ACC112 (cell line): ENCODE data around the gene MROH7.

ENCODE experiments used
- H2AFZ ChIP-seq: fragments of 200-600 bp; sonication (generic); one replicate; pipeline ENCODE4 v1.6.0; 2017; ENCODE audit warnings: antibody characterized with exemption, low read length; ENCODE audit not compliant: unreplicated experiment
- H3K27ac ChIP-seq: fragments of 200-600 bp; sonication (generic); 2 replicates; pipeline ENCODE4 v1.5.1; 2014; ENCODE audit warnings: low read depth, mild to moderate bottlenecking, antibody characterized with exemption, low read length, moderate library complexity
- H3K27me3 ChIP-seq: fragments of 200-600 bp; sonication (generic); 2 replicates; pipeline ENCODE4 v1.6.1; 2014; ENCODE audit warnings: mild to moderate bottlenecking, antibody characterized with exemption, low read length, moderate library complexity, mixed read lengths; ENCODE audit not compliant: insufficient read depth
- H3K36me3 ChIP-seq: fragments of 200-600 bp; sonication (generic); 2 replicates; pipeline ENCODE4 v1.6.1; 2016; ENCODE audit warnings: mild to moderate bottlenecking, antibody characterized with exemption, low read length, moderate library complexity, mixed read lengths; ENCODE audit not compliant: insufficient read depth
- H3K4me1 ChIP-seq: fragments of 200-600 bp; sonication (generic); one replicate; pipeline ENCODE4 v1.6.1; 2016; ENCODE audit warnings: low read length, mixed read lengths; ENCODE audit not compliant: insufficient read depth, unreplicated experiment, control insufficient read depth
- H3K4me3 ChIP-seq: fragments of 200-600 bp; sonication (generic); 2 replicates; pipeline ENCODE4 v1.5.1; 2014; ENCODE audit warnings: mild to moderate bottlenecking, low read depth, low read length
- H3K79me2 ChIP-seq: fragments of 200-600 bp; sonication (generic); one replicate; pipeline ENCODE4 v1.6.0; 2016; ENCODE audit warnings: low read length; ENCODE audit not compliant: control insufficient read depth, unreplicated experiment, insufficient read depth

The MROH7 gene

DNA sequence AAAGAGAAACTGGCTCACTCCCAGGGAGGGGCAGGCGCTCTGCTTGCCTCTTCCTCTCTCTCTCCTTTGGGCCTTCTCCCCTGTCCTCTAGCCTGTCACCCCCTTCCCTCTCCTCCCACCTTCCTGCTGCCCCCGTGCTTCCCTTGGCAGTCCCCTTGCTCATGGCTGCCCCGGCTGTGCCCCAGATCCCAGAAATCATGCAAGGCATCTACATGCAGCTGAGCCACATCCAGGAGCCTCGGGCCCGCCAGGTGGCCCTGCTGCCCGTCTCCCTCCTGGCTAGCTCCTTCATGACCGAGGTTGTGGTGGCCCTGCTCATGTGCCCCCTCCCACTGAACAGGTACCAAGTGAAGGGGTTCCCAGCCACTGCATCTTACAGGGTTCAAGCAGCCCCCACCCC lies 38.1 kb downstream of the MROH7 start:
- no peaks in the 10 kb centered on the region for H3K79me2 ChIP-seq
- no peak overlapping the region for H3K4me3 ChIP-seq
- H3K4me1 ChIP-seq = no peaks in the 10 kb centered on the region
- H2AFZ ChIP-seq = no peak overlapping the region
- peaks cover 34% of the 10 kb centered on the region for H3K27me3 ChIP-seq
- no peaks in the 10 kb centered on the region for H3K36me3 ChIP-seq
- H3K27ac ChIP-seq = no peak overlapping the region

DNA sequence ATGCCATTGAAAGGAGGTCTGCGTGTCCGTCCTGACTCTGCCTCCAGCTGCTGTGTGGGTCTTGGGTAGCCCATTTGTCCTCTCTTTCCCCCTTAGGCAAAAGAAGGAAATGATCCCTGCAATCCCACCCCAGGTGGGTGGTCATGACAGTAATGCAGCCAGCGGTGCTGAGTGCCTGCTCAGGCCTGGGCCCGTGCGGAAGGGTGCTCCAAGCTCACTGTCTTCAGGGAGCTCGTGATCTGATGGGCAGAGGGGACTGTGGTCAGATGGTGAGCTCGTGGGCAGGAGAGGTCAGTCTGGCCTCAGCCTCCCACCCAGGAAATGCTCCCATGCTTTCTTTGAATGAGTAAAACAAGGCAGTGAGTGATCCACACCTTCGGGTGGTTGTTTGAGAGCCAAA lies 38.8 kb downstream of the MROH7 start:
- Histone ChIP-seq H3K36me3 (no peaks in the 10 kb centered on the region), H3K27ac (no peak overlapping the region), H3K4me1 (no peaks in the 10 kb centered on the region), H3K4me3 (no peak overlapping the region), H3K27me3 (peaks cover 33% of the 10 kb centered on the region), H3K79me2 (no peaks in the 10 kb centered on the region), H2AFZ (no peak overlapping the region)

DNA sequence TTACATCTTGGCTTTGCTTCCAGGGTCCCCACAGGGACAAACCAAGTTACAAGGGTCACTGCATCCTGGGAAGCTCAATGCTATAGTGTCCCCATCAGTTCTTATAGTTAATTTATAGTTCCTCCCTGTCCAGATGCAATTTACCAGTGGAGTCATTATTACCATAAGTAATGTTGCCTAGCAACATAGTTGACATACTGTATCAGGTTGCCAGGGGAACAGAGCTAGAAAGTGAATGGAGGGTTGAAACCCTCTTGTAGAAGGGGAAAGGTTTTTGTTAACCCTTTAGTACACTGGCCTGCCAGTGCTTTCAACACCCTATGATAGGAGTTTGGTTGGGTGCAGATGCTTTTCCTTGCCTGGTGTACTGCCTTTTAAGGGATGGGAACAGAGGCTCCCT lies 39.8 kb downstream of the MROH7 start:
- Histone ChIP-seq H3K4me3 (no peak overlapping the region), H3K27ac (no peak overlapping the region), H3K4me1 (no peaks in the 10 kb centered on the region), H3K36me3 (no peaks in the 10 kb centered on the region), H2AFZ (no peak overlapping the region), H3K79me2 (no peaks in the 10 kb centered on the region), H3K27me3 (peaks cover 33% of the 10 kb centered on the region)

DNA sequence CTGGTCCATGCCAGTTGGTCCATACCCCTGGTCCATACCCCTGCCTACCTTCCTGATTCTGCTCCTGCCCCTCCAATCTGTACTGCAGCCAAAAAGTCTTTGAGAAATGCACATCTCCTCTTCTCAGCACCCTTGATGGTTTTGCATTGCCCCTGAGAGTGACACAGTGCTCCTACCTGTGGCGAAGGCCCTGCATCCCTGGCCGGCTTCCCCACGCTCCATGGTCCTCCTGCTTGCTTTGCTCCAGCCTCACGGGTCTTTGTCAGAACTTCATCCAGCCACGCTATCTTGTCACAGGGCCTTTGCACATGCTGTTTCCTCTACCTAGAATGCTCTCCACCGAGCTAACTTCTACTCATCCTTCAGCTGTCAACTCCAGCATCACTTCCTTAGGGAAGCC lies 41.9 kb downstream of the MROH7 start:
- no peaks in the 10 kb centered on the region for H3K36me3 ChIP-seq
- H2AFZ ChIP-seq = no peak overlapping the region
- H3K4me1 ChIP-seq = no peaks in the 10 kb centered on the region
- no peak overlapping the region for H3K27ac ChIP-seq
- no peaks in the 10 kb centered on the region for H3K79me2 ChIP-seq
- no peak overlapping the region for H3K4me3 ChIP-seq
- H3K27me3 ChIP-seq = peaks cover 18% of the 10 kb centered on the region

DNA sequence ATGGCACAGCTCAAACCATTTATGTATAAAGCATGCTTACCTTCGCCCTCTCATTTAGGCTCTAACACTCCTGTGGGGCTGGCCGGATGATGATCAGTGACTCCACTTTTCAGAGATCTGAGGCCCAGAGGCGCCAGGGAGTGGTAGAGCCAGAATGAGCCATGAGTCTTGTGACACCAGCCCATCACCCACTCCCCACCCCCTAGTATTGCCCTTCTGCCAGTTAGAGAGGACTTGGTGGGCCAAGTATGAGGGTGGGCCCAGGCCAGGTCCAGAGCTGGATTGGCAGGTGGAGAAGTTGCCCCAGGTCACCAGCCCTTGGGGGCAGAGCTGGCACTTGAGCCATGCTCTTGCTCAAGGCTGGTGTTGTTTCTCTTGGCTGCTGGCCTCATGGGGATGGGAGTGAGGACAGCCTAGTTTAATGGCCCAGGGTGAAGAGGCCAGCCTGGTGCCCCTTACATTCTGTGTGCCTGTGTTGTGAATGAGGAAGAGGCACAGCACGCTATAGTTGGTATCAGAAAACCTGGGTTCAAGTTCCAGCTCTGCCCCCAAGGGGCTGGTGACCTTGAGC lies 43.8 kb downstream of the MROH7 start:
- no peak overlapping the region for H3K27ac ChIP-seq
- no peak overlapping the region for H2AFZ ChIP-seq
- H3K27me3 ChIP-seq = peaks cover 15% of the 10 kb centered on the region
- H3K79me2 ChIP-seq = no peaks in the 10 kb centered on the region
- no peaks in the 10 kb centered on the region for H3K36me3 ChIP-seq
- H3K4me3 ChIP-seq = no peak overlapping the region
- H3K4me1 ChIP-seq = no peaks in the 10 kb centered on the region

DNA sequence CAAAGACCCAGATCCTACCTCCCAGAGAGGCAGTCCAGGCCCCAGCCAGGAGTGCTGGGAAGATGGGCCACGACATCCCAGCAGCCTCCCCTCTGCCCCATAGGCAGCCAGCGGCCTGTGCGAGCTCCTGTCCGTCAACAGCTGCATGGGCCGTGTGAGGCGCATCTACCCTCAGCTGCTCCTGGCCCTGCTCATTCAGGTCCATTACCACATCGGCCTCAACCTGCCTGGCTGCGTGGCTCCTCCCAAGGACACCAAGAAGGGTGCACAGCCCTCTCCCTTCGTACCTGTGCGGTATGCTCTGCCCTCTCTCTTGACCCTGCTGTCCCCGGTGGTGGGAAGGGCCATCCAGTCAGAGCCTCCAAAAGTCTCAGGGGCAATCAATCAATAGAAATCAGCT lies 44.6 kb downstream of the MROH7 start:
- Histone ChIP-seq H3K4me1 (no peaks in the 10 kb centered on the region), H3K36me3 (no peaks in the 10 kb centered on the region), H3K79me2 (no peaks in the 10 kb centered on the region), H3K27ac (no peak overlapping the region), H2AFZ (no peak overlapping the region), H3K27me3 (peaks cover 20% of the 10 kb centered on the region), H3K4me3 (no peak overlapping the region)

DNA sequence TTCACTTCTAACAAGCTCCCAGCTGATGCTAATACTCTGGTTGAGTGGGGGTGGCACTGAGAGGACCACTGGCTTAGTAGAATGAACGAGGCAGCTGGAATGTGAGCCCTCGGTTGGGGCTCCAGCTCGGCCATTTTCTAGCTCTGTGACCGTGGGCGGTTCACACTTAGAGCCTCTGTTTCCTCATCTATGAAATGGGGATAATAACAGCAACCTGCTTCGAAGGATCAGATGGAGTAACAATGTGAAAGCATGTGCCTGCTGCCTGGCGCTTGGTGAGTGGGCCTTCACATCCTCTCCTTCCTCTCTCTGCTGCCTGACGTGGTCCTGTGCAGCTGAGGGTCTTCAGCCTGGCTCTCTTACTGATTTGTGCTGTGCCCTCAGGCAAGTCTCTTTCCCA lies 53.2 kb downstream of the MROH7 start:
- H3K4me3 ChIP-seq = no peak overlapping the region
- H3K4me1 ChIP-seq = no peaks in the 10 kb centered on the region
- H2AFZ ChIP-seq = no peak overlapping the region
- H3K79me2 ChIP-seq = no peaks in the 10 kb centered on the region
- H3K27me3 ChIP-seq = peaks cover 44% of the 10 kb centered on the region
- H3K27ac ChIP-seq = no peak overlapping the region
- H3K36me3 ChIP-seq = no peaks in the 10 kb centered on the region

DNA sequence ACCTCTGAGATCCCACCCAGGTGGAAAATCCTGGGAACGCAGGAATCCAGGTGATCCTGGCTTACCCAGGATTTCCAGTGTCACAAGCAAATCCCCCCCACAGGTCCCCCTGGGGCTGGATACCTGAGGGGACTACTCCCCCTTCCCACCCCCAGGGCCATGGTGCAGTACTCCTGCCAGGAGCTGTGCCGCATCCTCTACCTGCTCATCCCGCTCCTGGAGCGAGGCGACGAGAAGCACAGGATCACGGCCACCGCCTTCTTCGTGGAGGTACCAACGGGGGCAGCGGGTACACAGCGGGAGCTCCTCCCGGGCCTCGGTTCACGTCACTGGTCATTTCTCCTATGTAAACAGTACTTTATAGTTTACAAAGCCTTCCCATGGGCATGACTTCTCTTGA lies 53.6 kb downstream of the MROH7 start:
- H3K4me1 ChIP-seq = no peaks in the 10 kb centered on the region
- no peak overlapping the region for H2AFZ ChIP-seq
- H3K79me2 ChIP-seq = no peaks in the 10 kb centered on the region
- no peaks in the 10 kb centered on the region for H3K36me3 ChIP-seq
- no peak overlapping the region for H3K4me3 ChIP-seq
- H3K27me3 ChIP-seq = peaks cover 47% of the 10 kb centered on the region
- no peak overlapping the region for H3K27ac ChIP-seq

DNA sequence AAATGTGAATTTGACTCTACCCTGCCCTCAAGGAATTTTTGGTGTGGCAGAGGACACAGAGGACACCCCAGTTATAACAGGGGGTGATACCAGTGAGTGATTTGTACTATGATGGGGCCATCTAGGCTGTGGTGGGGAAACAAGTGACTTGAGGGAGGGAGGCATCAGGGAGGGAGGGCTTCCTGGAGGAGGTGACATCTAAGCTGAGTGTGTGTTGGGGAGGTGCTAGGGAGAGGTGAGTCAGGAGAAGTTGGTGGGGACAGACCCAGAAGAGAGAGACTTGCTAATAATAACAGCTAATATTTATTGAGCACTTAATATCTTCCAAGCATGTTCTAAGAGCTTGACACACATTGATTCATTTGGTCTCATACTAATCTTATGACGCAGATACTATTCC lies 54.2 kb downstream of the MROH7 start:
- peaks cover 50% of the 10 kb centered on the region for H3K27me3 ChIP-seq

DNA sequence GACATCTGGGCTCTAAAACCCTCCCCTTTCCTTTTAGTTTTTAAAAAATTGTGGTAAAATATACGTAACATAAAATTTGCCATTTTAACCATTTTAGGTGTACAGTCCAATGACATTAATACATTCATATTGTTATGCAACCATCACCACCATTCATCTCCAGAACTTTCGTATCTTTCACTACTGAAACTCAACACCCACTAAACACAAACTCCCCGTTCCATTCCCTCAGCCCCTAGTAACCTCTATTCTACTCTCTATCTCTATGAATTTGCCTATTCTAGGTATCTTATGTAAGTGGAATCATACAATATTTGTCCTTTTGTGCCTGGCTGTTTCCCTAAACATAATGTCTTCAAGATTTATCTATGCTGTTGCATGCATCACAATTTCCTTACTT lies 54.7 kb downstream of the MROH7 start:
- no peaks in the 10 kb centered on the region for H3K36me3 ChIP-seq
- H2AFZ ChIP-seq = no peak overlapping the region
- no peaks in the 10 kb centered on the region for H3K79me2 ChIP-seq
- H3K27ac ChIP-seq = no peak overlapping the region
- no peaks in the 10 kb centered on the region for H3K4me1 ChIP-seq
- no peak overlapping the region for H3K4me3 ChIP-seq
- peaks cover 53% of the 10 kb centered on the region for H3K27me3 ChIP-seq

More for the DNA sequence above, 54.2 kb downstream of the MROH7 start:
- Histone ChIP-seq H3K79me2 (no peaks in the 10 kb centered on the region), H2AFZ (no peak overlapping the region), H3K27ac (no peak overlapping the region), H3K4me1 (no peaks in the 10 kb centered on the region), H3K4me3 (no peak overlapping the region), H3K36me3 (no peaks in the 10 kb centered on the region)

DNA sequence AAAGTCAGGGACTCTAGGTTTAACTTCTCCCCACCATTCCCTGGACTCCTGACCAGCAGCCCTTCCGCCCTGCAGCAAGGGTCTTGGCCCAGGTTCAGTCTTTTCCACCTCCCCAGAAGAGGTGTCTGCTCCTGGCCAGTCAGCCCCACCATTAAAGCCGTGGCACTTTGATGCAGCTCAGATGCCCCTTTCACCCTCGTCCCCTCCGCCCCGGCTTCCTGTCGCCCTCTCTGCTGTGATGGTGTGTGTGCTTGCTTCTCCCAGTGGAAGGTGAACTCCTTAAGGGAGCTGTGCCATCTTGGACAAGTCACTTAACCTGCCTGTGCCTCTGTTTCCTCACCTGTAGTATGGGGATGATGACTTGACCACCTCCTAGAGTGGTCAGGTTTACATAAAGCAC lies 56.3 kb downstream of the MROH7 start:
- Histone ChIP-seq H2AFZ (no peak overlapping the region), H3K36me3 (no peaks in the 10 kb centered on the region), H3K4me1 (no peaks in the 10 kb centered on the region), H3K79me2 (no peaks in the 10 kb centered on the region), H3K27ac (no peak overlapping the region), H3K27me3 (peaks cover 55% of the 10 kb centered on the region), H3K4me3 (no peak overlapping the region)
